Endothelial cell of umbilical vein (primary cell): Measurements from ENCODE around the gene AJM1. TPM values are rescaled to one million over a fixed set of nuclear protein-coding genes. Genes with fewer than 3 reads are reported as not detected.

Source experiments
- BruUV-seq: library from RNA; stranded (reverse); fragments of 400-500 nt; replicated peaks from 2 replicates; lab custom pipeline; 2021; lab: Mats Ljungman, UMichigan
- CTCF ChIA-PET: fragments of 300-600, 350-600 bp; sonication (Branson Sonifier 250); formaldehyde crosslinking; loops from one replicate; lab custom pipeline; 2021; ENCODE audit warnings: antibody characterized with exemption, inconsistent platforms; lab: Charles Lee
- POLR2A ChIA-PET: fragments of 300-600, 350-600 bp; sonication (Branson Sonifier 250); formaldehyde crosslinking; loops from one replicate; lab custom pipeline; 2021; ENCODE audit warnings: antibody characterized with exemption, inconsistent platforms; lab: Charles Lee
- DNase-seq: peaks from one replicate; pipeline ENCODE4 v3.0.0-alpha.2; 2011; ENCODE audit warnings: low read depth, low spot score
- FAIRE-seq: peaks from 2 replicates; lab custom pipeline; 2011; peaks lifted over from hg19 to GRCh38; lab: Jason Lieb, UNC
- H2AFZ ChIP-seq: 2 replicates; pipeline ENCODE4 v1.6.0; 2012; ENCODE audit warnings: low read depth, low read length, control low read depth, inconsistent platforms
- H3K27ac ChIP-seq: 2 replicates; pipeline ENCODE4 v1.5.1; 2011; ENCODE audit warnings: low read depth, mild to moderate bottlenecking, control low read depth, low read length, moderate library complexity; ENCODE audit not compliant: insufficient read depth
- H3K27me3 ChIP-seq, 2 experiments: 2 replicates each; pipeline versions ENCODE4 v1.6.0 to v1.6.1; 2011; ENCODE audit warnings: low read length in 2 of 2, mixed read lengths in 1 of 2; ENCODE audit not compliant: control insufficient read depth in 2 of 2, insufficient read depth in 2 of 2
- H3K36me3 ChIP-seq, 2 experiments: 2 replicates in 1 of 2; 3 replicates in 1 of 2; pipeline ENCODE4 v1.5.1; 2011; ENCODE audit warnings: low read length in 2 of 2, mild to moderate bottlenecking in 1 of 2, moderate library complexity in 1 of 2; ENCODE audit not compliant: control insufficient read depth in 2 of 2, insufficient read depth in 2 of 2; ENCODE audit errors: extremely low read depth in 1 of 2
- H3K4me1 ChIP-seq: 3 replicates; pipeline ENCODE4 v1.5.1; 2011; ENCODE audit warnings: mild to moderate bottlenecking, low read length; ENCODE audit not compliant: control insufficient read depth, insufficient read depth; ENCODE audit errors: extremely low read depth
- H3K4me2 ChIP-seq: 2 replicates; pipeline ENCODE4 v1.6.1; 2011; ENCODE audit warnings: low read length, control low read depth, mixed read lengths; ENCODE audit not compliant: insufficient read depth
- H3K4me3 ChIP-seq, 3 experiments: fragments of 200-600 bp in 1 of 3; sonication (generic), shearing (Covaris generic) in 1 of 3; replicated peaks in 1 of 3; 2 replicates each; pipeline ENCODE4 v1.5.1; 2011 to 2016; ENCODE audit warnings: control low read depth in 3 of 3, low read length in 3 of 3, mild to moderate bottlenecking in 2 of 3, inconsistent platforms in 1 of 3, low read depth in 1 of 3, moderate library complexity in 1 of 3; ENCODE audit not compliant: insufficient read depth in 1 of 3
- H3K79me2 ChIP-seq: 2 replicates; pipeline ENCODE4 v1.6.0; 2012; ENCODE audit warnings: low read length, inconsistent platforms; ENCODE audit not compliant: control insufficient read depth, insufficient read depth
- H3K9ac ChIP-seq: replicated peaks from 2 replicates; pipeline ENCODE3; 2011; ENCODE audit warnings: low read length, control low read depth; ENCODE audit not compliant: insufficient read depth; ENCODE audit errors: extremely low read depth
- H3K9me1 ChIP-seq: replicated peaks from 3 replicates; pipeline ENCODE4 v1.6.0; 2011; ENCODE audit warnings: mild to moderate bottlenecking, low read length; ENCODE audit not compliant: control insufficient read depth, insufficient read depth; ENCODE audit errors: extremely low read depth
- H3K9me3 ChIP-seq: replicated peaks from 2 replicates; pipeline ENCODE4 v1.5.1; 2012; ENCODE audit warnings: low read length, inconsistent platforms; ENCODE audit not compliant: control insufficient read depth, insufficient read depth
- H4K20me1 ChIP-seq: replicated peaks from 2 replicates; pipeline ENCODE3; 2011; ENCODE audit warnings: mild to moderate bottlenecking, low read length; ENCODE audit not compliant: control insufficient read depth, insufficient read depth; ENCODE audit errors: extremely low read depth
- EZH2 ChIP-seq: IDR thresholded peaks from 2 replicates; pipeline ENCODE4 v1.6.1; 2012; ENCODE audit warnings: borderline replicate concordance, low read depth, mild to moderate bottlenecking, moderate library complexity, low read length, inconsistent platforms; ENCODE audit not compliant: severe bottlenecking
- FOS ChIP-seq: IDR thresholded peaks from 2 replicates; pipeline ENCODE4 v1.6.1; 2011; ENCODE audit warnings: mild to moderate bottlenecking, low read length, moderate library complexity, borderline replicate concordance; ENCODE audit not compliant: insufficient read depth
- GATA2 ChIP-seq: IDR thresholded peaks from 2 replicates; pipeline ENCODE4 v1.7.0; 2011; ENCODE audit warnings: low read depth, mild to moderate bottlenecking, moderate library complexity, mixed read lengths, low read length; ENCODE audit not compliant: insufficient read length, insufficient read depth
- MYC ChIP-seq: IDR thresholded peaks from one replicate; pipeline ENCODE4 v1.6.1; 2011; ENCODE audit warnings: mild to moderate bottlenecking, low read depth, low read length
- POLR2AphosphoS5 ChIP-seq: IDR thresholded peaks from 2 replicates; pipeline ENCODE4 v1.6.1; 2012; ENCODE audit warnings: low read depth, mild to moderate bottlenecking, control low read depth, low read length, moderate library complexity; ENCODE audit not compliant: insufficient read depth
- dilution Hi-C: fragments of 300-500 bp; cut with MboI; formaldehyde crosslinking; loops from one replicate; pipeline ENCODE4 v1.15.0; 2019; ENCODE audit warnings: low sequenced_read_pairs; ENCODE audit not compliant: extremely low pct_ligation_motif_present
- intact Hi-C: fragments of 100-400 bp; cut with micrococcal nuclease; formaldehyde crosslinking; loops from one replicate; pipeline ENCODE4 v1.10.0; 2022
- polyA plus RNA-seq, 4 experiments: library from polyadenylated mRNA; depleted of rRNA in 3 of 4; stranded (reverse) in 3 of 4; unstranded in 1 of 4; fragments of >200 nt; gene quantifications; 2 replicates each; pipeline versions ENCODE4 v1.2.1 to v1.2.3, GENCODE V29; 2011 to 2012; ENCODE audit warnings: missing spikeins in 1 of 4
- total RNA-seq: library from RNA; stranded (reverse); gene quantifications from 2 replicates; pipeline ENCODE4 v1.2.3, GENCODE V29; 2021
- TF ChIP-seq, protein P1 (sequence below), 2 donors: IDR thresholded peaks; 1 replicate in 1 of 2; 2 replicates in 1 of 2; pipeline ENCODE4 v1.5.1; 2011; ENCODE audit warnings: low read length in 2 of 2, mild to moderate bottlenecking in 2 of 2, moderate library complexity in 2 of 2, control low read depth in 1 of 2, inconsistent platforms in 1 of 2, low read depth in 1 of 2; ENCODE audit not compliant: insufficient read depth in 1 of 2; ENCODE audit errors: extremely low read depth in 1 of 2
- TF ChIP-seq, protein P2 (sequence below): IDR thresholded peaks from 2 replicates; pipeline ENCODE4 v1.6.1; 2011; ENCODE audit not compliant: insufficient read depth, insufficient read length

The AJM1 gene
- total and polyA plus RNA-seq, 2 donors (not counting 3 experiments of a cell fraction or from before 2014, with no cell fraction given): 0.30 to 1.3 TPM

DNA sequence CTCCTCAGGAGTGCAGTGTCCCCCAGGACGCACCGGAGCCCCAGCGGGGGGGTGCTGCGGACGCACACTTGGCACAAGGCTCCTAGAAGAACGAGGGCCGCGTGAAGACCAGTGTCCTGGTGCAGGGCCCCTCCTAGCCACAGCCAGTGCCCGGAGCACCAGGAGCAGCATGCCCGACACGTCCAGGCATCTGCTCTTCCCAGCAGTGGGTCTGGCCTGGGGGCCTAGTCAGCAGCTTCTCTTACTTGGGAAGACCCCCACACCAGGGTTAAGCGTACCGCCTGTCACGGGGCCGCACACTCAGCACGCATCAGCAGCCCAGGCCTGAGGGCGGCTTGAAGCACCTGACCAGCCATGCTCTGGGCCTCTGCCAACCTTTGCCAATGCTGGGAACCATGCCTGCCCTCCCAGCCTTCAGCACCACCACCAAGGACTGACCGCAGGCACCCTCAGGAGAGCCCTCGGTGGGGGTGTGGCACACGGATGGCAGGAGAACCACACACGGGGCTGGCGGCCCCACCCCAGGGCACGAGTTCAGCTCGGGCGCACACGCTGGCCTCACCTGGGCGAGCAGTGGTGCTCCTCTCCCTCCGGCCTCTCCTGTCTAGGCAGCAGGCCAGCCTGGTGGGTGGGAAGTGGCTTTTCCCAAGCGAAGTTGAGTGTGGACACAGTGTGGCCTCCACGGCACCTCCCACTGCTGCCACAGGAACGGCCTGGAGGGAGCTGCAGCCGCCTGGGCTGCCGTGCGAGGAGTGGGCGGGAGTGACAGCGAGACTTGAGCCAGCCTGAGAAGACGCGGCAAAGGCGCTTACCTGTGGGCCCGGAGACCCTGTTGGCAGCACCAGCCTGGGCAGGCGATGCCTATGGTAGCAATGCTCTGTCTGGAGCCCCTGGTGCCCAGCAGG is 12.0 kb upstream of the AJM1 start:
- peaks cover 11 to 40% of the 10 kb centered on the region in 2 experiments for H3K36me3 ChIP-seq
- no peak overlapping the region for H3K9ac ChIP-seq
- H3K4me3 ChIP-seq: no peak overlapping the region
- TF ChIP-seq, protein P1, sequence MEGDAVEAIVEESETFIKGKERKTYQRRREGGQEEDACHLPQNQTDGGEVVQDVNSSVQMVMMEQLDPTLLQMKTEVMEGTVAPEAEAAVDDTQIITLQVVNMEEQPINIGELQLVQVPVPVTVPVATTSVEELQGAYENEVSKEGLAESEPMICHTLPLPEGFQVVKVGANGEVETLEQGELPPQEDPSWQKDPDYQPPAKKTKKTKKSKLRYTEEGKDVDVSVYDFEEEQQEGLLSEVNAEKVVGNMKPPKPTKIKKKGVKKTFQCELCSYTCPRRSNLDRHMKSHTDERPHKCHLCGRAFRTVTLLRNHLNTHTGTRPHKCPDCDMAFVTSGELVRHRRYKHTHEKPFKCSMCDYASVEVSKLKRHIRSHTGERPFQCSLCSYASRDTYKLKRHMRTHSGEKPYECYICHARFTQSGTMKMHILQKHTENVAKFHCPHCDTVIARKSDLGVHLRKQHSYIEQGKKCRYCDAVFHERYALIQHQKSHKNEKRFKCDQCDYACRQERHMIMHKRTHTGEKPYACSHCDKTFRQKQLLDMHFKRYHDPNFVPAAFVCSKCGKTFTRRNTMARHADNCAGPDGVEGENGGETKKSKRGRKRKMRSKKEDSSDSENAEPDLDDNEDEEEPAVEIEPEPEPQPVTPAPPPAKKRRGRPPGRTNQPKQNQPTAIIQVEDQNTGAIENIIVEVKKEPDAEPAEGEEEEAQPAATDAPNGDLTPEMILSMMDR (IDR thresholded peaks at IDR 0.05; ENCODE audit: extremely low read depth in 1 of 2, insufficient read depth in 1 of 2, low read depth in 1 of 2, low read length in 2 of 2): no peak
- TF ChIP-seq MYC (no peak), FOS (no peak), GATA2 (no peak), EZH2 (no peak), POLR2AphosphoS5 (no peak)
- TF ChIP-seq, protein P2, sequence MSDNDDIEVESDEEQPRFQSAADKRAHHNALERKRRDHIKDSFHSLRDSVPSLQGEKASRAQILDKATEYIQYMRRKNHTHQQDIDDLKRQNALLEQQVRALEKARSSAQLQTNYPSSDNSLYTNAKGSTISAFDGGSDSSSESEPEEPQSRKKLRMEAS: no peak
- no peaks in the 10 kb centered on the region for H4K20me1 ChIP-seq
- H3K79me2 ChIP-seq: no peaks in the 10 kb centered on the region
- ChIA-PET CTCF (no interaction called here), POLR2A (no interaction called here)
- no peaks in the 10 kb centered on the region for H3K4me1 ChIP-seq
- DNase-seq (no peak), FAIRE-seq (no peak)
- H3K9me3 ChIP-seq: no peaks in the 10 kb centered on the region
- no peak overlapping the region for H3K27ac ChIP-seq
- no peak overlapping the region for H3K4me2 ChIP-seq
- no TSS peak for BruUV-seq
- H3K9me1 ChIP-seq: no peaks in the 10 kb centered on the region
- intact Hi-C loops (no loop called here), dilution Hi-C loops (no loop called here)
- H3K27me3 ChIP-seq: no peaks in the 10 kb centered on the region
- no peak overlapping the region for H2AFZ ChIP-seq
